Measurements from ENCODE around the gene CD209.
A peak's percentile ranks its signal among the peaks of the same experiment; 100 is the strongest.

The CD209 gene

GRCh38 chr19:7737215-7737614 is 10.1 kb downstream of the CD209 start:
- Mint-ChIP-seq H3K4me3 (no peak overlapping the region), H3K27me3 (peaks cover 3% of the 10 kb centered on the region), H3K9me3 (ENCODE audit: low read depth) (no peaks in the 10 kb centered on the region), H3K36me3 (no peaks in the 10 kb centered on the region), H3K27ac (no peak overlapping the region), H3K4me1 (ENCODE audit: low read depth) (peaks cover 3% of the 10 kb centered on the region)

- no peak overlapping the region for H3K27ac Mint-ChIP-seq
- H3K36me3 Mint-ChIP-seq, result no peaks in the 10 kb centered on the region
- peaks cover 3% of the 10 kb centered on the region for H3K4me1 Mint-ChIP-seq (ENCODE audit: low read depth)
- H3K9me3 Mint-ChIP-seq (ENCODE audit: low read depth), result no peaks in the 10 kb centered on the region
- H3K4me3 Mint-ChIP-seq, result no peak overlapping the region
- H3K27me3 Mint-ChIP-seq, result peaks cover 2% of the 10 kb centered on the region
These were observed 11.2 kb downstream of the CD209 start for GRCh38 chr19:7736148-7736547.

- H3K4me1 Mint-ChIP-seq (ENCODE audit: low read depth), result peaks cover 9% of the 10 kb centered on the region
- no peaks in the 10 kb centered on the region for H3K9me3 Mint-ChIP-seq (ENCODE audit: low read depth)
- no peaks in the 10 kb centered on the region for H3K36me3 Mint-ChIP-seq
- no peak overlapping the region for H3K27ac Mint-ChIP-seq
- H3K4me3 Mint-ChIP-seq, result no peak overlapping the region
- H3K27me3 Mint-ChIP-seq, result peaks cover 5% of the 10 kb centered on the region
These were observed 12.8 kb downstream of the CD209 start for GRCh38 chr19:7734220-7735203.

GRCh38 chr19:7733376-7733775 is 14.0 kb downstream of the CD209 start:
- Mint-ChIP-seq H3K4me1 (ENCODE audit: low read depth) (peaks cover 16% of the 10 kb centered on the region), H3K36me3 (peaks cover under 1% of the 10 kb centered on the region), H3K9me3 (ENCODE audit: low read depth) (no peaks in the 10 kb centered on the region), H3K27me3 (peaks cover 15% of the 10 kb centered on the region), H3K27ac (no peak overlapping the region), H3K4me3 (no peak overlapping the region)

GRCh38 chr19:7732045-7732444 is 15.3 kb downstream of the CD209 start, which contains the start of gene CLEC4G:
Gene CLEC4G (minus strand): TSS chr19:7732110. CDS start chr19:7732102, 8 bp downstream.
- H3K4me3 Mint-ChIP-seq, result peak within 1 kb of the TSS; percentile 5
- peaks cover 3% of the 10 kb centered on the region for H3K36me3 Mint-ChIP-seq
- H3K27ac Mint-ChIP-seq, result no peak within 1 kb of the TSS
- no peaks in the 10 kb centered on the region for H3K9me3 Mint-ChIP-seq (ENCODE audit: low read depth)
- peaks cover 23% of the 10 kb centered on the region for H3K27me3 Mint-ChIP-seq
- H3K4me1 Mint-ChIP-seq (ENCODE audit: low read depth), result peaks cover 12% of the 10 kb centered on the region

GRCh38 chr19:7731615-7732014 is 15.7 kb downstream of the CD209 start:
- H3K36me3 Mint-ChIP-seq, result peaks cover 3% of the 10 kb centered on the region
- H3K4me3 Mint-ChIP-seq, result no peak overlapping the region
- H3K4me1 Mint-ChIP-seq (ENCODE audit: low read depth), result peaks cover 12% of the 10 kb centered on the region
- H3K9me3 Mint-ChIP-seq (ENCODE audit: low read depth), result no peaks in the 10 kb centered on the region
- H3K27me3 Mint-ChIP-seq, result peaks cover 23% of the 10 kb centered on the region
- no peak overlapping the region for H3K27ac Mint-ChIP-seq

GRCh38 chr19:7731218-7731595 is 16.1 kb downstream of the CD209 start:
- Mint-ChIP-seq H3K4me1 (ENCODE audit: low read depth) (peaks cover 12% of the 10 kb centered on the region), H3K36me3 (peaks cover 3% of the 10 kb centered on the region), H3K9me3 (ENCODE audit: low read depth) (no peaks in the 10 kb centered on the region), H3K27ac (no peak overlapping the region), H3K4me3 (no peak overlapping the region), H3K27me3 (peaks cover 23% of the 10 kb centered on the region)

- peaks cover 12% of the 10 kb centered on the region for H3K4me1 Mint-ChIP-seq (ENCODE audit: low read depth)
- no peak overlapping the region for H3K27ac Mint-ChIP-seq
- H3K4me3 Mint-ChIP-seq, result no peak overlapping the region
- H3K27me3 Mint-ChIP-seq, result peaks cover 23% of the 10 kb centered on the region
- no peaks in the 10 kb centered on the region for H3K9me3 Mint-ChIP-seq (ENCODE audit: low read depth)
- peaks cover 3% of the 10 kb centered on the region for H3K36me3 Mint-ChIP-seq
These were observed 16.8 kb downstream of the CD209 start for GRCh38 chr19:7730286-7731217.

GRCh38 chr19:7729831-7730285 is 17.5 kb downstream of the CD209 start:
- H3K27me3 Mint-ChIP-seq, result peaks cover 23% of the 10 kb centered on the region
- H3K4me3 Mint-ChIP-seq, result peak overlapping the region; percentile 60
- no peaks in the 10 kb centered on the region for H3K9me3 Mint-ChIP-seq (ENCODE audit: low read depth)
- peaks cover 3% of the 10 kb centered on the region for H3K36me3 Mint-ChIP-seq
- H3K27ac Mint-ChIP-seq, result no peak overlapping the region
- H3K4me1 Mint-ChIP-seq (ENCODE audit: low read depth), result peaks cover 12% of the 10 kb centered on the region

- Mint-ChIP-seq H3K4me3 (no peak overlapping the region), H3K27me3 (peaks cover 23% of the 10 kb centered on the region), H3K27ac (no peak overlapping the region), H3K9me3 (ENCODE audit: low read depth) (no peaks in the 10 kb centered on the region), H3K4me1 (ENCODE audit: low read depth) (peaks cover 12% of the 10 kb centered on the region), H3K36me3 (peaks cover 3% of the 10 kb centered on the region)
These were observed 18.1 kb downstream of the CD209 start for GRCh38 chr19:7729211-7729610.

- H3K9me3 Mint-ChIP-seq (ENCODE audit: low read depth), result no peaks in the 10 kb centered on the region
- peaks cover 21% of the 10 kb centered on the region for H3K27me3 Mint-ChIP-seq
- H3K36me3 Mint-ChIP-seq, result peaks cover 3% of the 10 kb centered on the region
- no peak overlapping the region for H3K4me3 Mint-ChIP-seq
- H3K27ac Mint-ChIP-seq, result no peak overlapping the region
- peaks cover 12% of the 10 kb centered on the region for H3K4me1 Mint-ChIP-seq (ENCODE audit: low read depth)
These were observed 21.5 kb downstream of the CD209 start for GRCh38 chr19:7725791-7726190.

- H3K36me3 Mint-ChIP-seq, result no peaks in the 10 kb centered on the region
- peaks cover 14% of the 10 kb centered on the region for H3K4me1 Mint-ChIP-seq (ENCODE audit: low read depth)
- H3K27me3 Mint-ChIP-seq, result no peaks in the 10 kb centered on the region
- no peaks in the 10 kb centered on the region for H3K9me3 Mint-ChIP-seq (ENCODE audit: low read depth)
- H3K4me3 Mint-ChIP-seq, result no peak overlapping the region
- no peak overlapping the region for H3K27ac Mint-ChIP-seq
These were observed 25.1 kb downstream of the CD209 start for GRCh38 chr19:7722231-7722651.

- Mint-ChIP-seq H3K4me1 (ENCODE audit: low read depth) (peaks cover 23% of the 10 kb centered on the region), H3K27me3 (no peaks in the 10 kb centered on the region), H3K9me3 (ENCODE audit: low read depth) (no peaks in the 10 kb centered on the region), H3K36me3 (no peaks in the 10 kb centered on the region), H3K27ac (no peak overlapping the region), H3K4me3 (no peak overlapping the region)
These were observed 27.0 kb downstream of the CD209 start for GRCh38 chr19:7720351-7720750.

- H3K4me3 Mint-ChIP-seq, result peak overlapping the region; percentile 48
- no peaks in the 10 kb centered on the region for H3K9me3 Mint-ChIP-seq (ENCODE audit: low read depth)
- peak overlapping the region; percentile 70 for H3K27ac Mint-ChIP-seq
- H3K36me3 Mint-ChIP-seq, result no peaks in the 10 kb centered on the region
- H3K27me3 Mint-ChIP-seq, result no peaks in the 10 kb centered on the region
- H3K4me1 Mint-ChIP-seq (ENCODE audit: low read depth), result peaks cover 34% of the 10 kb centered on the region
These were observed 28.7 kb downstream of the CD209 start for GRCh38 chr19:7718668-7719067.

GRCh38 chr19:7716762-7717161 is 30.6 kb downstream of the CD209 start:
- peak overlapping the region; percentile 46 for H3K27ac Mint-ChIP-seq
- no peaks in the 10 kb centered on the region for H3K36me3 Mint-ChIP-seq
- peaks cover 34% of the 10 kb centered on the region for H3K4me1 Mint-ChIP-seq (ENCODE audit: low read depth)
- no peak overlapping the region for H3K4me3 Mint-ChIP-seq
- no peaks in the 10 kb centered on the region for H3K27me3 Mint-ChIP-seq
- H3K9me3 Mint-ChIP-seq (ENCODE audit: low read depth), result no peaks in the 10 kb centered on the region
